Measurements from ENCODE around the gene HTR3E.
A peak's percentile ranks its signal among the peaks of the same experiment; 100 is the strongest.
"Not testable (repeated sequence)": the region's sequence is repeated elsewhere in the genome, so short reads cannot be mapped to it uniquely, and the experiment has no call there.

The HTR3E gene

DNA sequence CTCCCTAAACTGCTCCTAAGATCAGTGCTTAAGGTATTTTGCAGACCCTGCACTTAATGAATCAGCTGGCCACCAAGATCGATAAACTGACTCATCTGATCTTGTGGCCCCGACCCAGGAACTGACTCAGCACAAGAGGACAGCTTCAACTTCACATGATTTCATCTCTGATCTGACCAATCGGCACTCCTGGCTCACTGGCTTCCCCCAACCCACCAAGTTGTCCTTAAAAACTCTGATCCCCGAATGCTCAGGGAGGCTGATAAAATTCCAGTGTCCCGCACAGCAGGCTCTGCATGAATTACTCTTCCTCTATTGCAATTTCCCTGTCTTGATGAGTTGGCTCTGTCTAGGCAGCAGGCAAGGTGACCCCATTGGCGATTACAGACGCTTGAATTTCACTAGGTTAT is 13.5 kb downstream of the HTR3E start:
- peak; percentile 49 for DNase-seq (ENCODE audit: low read depth)

GRCh38 chr3:184116017-184116416 is 19.2 kb downstream of the HTR3E start:
- no peak for DNase-seq (ENCODE audit: low read depth)

GRCh38 chr3:184117636-184118035 is 20.8 kb downstream of the HTR3E start:
- DNase-seq (ENCODE audit: low read depth), result no peak

GRCh38 chr3:184121031-184121430 is 24.2 kb downstream of the HTR3E start:
- DNase-seq (ENCODE audit: low read depth), result not testable (repeated sequence)

DNA sequence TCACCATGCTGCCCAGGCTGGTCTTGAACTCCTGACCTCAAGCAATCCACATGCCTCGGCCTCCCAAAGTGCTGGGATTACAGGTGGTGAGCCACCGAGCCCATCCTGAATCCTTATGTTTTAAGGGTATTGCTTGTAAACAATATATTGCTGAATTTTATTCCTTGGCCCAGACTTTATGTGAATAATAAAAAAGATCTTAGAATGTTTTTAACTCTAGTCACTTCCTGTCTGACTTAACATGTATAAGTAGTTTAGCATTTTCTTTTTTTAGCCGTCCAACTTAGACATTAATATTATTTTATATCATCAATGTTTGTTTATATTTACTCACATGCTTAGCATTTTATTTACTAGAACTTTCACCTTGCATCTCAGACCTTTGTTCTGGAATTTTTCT is 29.1 kb downstream of the HTR3E start:
- peak; percentile 33 for DNase-seq (ENCODE audit: low read depth)

DNA sequence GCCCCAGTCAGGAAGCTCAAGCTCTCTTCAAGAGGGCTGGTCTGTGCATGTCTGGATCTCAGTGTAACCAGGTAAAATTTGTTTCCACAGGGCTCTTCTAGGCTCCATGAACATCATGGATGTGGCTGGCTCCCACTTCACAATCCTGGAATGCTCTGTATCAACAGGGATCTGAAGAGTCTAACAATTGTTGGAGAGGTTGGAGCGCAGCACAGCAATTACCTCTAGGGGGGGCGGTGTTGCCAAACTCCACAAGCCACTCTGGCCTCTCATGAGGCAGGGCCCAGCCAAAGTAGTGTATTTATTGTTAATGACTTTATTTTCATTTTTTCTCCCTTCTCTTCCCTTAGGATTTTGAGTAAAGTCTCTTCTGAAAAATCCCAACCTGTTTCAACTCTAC is 32.1 kb downstream of the HTR3E start:
- DNase-seq (ENCODE audit: low read depth), result peak; percentile 67

- DNase-seq (ENCODE audit: low read depth), result no peak
These were observed 36.1 kb downstream of the HTR3E start for GRCh38 chr3:184132945-184133344.

DNA sequence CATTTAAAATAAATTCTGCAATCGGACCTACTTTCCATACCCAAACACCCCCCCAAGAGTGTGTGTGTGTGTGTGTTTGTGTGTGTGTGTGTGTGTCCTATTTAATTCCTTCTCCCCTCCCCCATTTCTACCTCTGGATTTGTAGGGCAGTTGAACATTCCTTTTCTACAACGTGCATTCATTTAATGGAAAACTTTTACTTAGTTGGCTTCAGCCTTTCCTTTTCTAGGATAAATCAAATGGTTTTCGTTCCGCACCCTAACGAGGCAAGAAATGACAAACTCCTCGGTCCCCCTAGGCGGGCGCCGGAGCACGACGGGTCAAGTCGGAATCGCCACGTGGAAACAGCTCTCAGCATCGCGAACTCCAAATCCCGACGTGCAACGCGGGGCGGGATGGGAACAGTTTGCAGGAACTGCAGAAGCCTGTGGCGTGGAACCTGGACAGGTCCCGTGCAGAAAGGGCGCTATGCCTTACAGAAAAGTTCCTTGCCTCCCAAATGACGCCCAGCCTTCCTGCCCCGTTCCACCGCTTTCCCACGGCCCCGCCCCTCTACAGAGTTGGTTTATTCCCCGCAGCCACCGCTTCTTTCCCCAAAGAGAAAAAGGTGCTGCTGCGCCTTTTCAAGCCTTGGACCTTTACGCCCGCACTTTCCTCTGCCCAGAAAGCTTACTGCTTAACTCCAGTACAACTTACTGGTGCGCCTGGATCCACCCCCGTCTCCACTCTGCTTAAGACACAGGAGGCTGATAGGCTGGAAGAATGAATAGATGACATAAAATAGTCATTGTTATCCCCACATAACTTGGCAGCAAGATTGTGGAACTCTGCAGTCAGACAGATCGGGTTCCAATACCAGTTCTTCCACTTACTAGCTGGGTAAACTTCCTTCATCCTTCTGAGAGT is 37.2 kb downstream of the HTR3E start:
- DNase-seq (ENCODE audit: low read depth), result peak; percentile 87

GRCh38 chr3:184134746-184135148 is 37.9 kb downstream of the HTR3E start:
- no peak for DNase-seq (ENCODE audit: low read depth)

GRCh38 chr3:184135149-184135910 is 38.5 kb downstream of the HTR3E start, which contains the start of gene EIF2B5:
Gene EIF2B5, plus strand, starts transcription at chr3:184135358. Its CDS starts 28 bp downstream, at chr3:184135386.
- DNase-seq (ENCODE audit: low read depth), result peak; percentile 95

DNA sequence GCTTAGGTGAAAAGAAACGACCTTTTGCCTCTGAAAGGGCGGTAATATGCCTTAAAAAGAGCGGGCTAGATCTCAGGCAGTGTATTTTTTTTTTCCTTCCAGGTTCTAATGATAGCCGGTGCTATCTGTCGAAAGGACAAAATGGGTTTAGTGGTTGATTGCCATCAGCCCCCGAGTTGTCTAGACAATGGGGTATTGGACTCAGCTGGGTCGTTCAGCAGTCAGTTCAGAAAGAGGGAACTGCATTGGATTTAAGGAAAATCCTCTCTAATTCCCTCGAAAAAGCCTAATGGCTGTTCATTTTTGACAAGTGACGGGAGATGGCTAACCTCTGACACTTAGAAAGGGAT is 39.0 kb downstream of the HTR3E start:
- no peak for DNase-seq (ENCODE audit: low read depth)

GRCh38 chr3:184140436-184140835 is 43.6 kb downstream of the HTR3E start:
- no peak for DNase-seq (ENCODE audit: low read depth)

DNA sequence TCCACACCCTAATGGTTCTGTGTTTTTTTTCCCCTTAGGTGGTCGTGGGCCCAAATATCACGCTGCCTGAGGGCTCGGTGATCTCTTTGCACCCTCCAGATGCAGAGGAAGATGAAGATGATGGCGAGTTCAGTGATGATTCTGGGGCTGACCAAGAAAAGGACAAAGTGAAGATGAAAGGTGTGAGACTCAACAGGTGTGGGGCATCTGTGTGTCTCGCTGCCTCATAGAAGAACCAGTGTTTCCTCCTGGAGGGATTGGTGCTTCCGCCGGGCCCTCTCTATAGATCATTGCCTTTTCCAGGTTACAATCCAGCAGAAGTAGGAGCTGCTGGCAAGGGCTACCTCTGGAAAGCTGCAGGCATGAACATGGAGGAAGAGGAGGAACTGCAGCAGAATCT is 45.3 kb downstream of the HTR3E start:
- no peak for DNase-seq (ENCODE audit: low read depth)

- DNase-seq (ENCODE audit: low read depth), result no peak
These were observed 46.5 kb downstream of the HTR3E start for GRCh38 chr3:184143327-184143726.

DNA sequence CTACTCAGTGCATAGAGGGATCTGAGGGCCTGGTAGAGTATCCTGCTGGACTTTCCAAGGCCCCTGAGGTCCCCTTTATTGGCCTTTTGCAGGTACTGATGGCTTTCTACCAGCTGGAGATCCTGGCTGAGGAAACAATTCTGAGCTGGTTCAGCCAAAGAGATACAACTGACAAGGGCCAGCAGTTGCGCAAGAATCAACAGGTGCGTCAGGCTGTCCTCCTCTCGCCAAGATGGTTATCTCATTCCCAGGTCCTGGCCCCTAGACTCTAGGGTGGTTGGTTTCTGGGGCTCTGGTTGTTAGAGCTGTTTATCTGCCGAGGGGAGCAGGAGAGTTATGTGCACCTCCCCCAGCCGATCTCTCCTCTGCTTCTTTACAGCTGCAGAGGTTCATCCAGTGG is 47.6 kb downstream of the HTR3E start:
- no peak for DNase-seq (ENCODE audit: low read depth)

- peak; percentile 57 for DNase-seq (ENCODE audit: low read depth)
These were observed 48.3 kb downstream of the HTR3E start for GRCh38 chr3:184145111-184145524.

- no peak for DNase-seq (ENCODE audit: low read depth)
These were observed 48.9 kb downstream of the HTR3E start for GRCh38 chr3:184145751-184146270.

DNA sequence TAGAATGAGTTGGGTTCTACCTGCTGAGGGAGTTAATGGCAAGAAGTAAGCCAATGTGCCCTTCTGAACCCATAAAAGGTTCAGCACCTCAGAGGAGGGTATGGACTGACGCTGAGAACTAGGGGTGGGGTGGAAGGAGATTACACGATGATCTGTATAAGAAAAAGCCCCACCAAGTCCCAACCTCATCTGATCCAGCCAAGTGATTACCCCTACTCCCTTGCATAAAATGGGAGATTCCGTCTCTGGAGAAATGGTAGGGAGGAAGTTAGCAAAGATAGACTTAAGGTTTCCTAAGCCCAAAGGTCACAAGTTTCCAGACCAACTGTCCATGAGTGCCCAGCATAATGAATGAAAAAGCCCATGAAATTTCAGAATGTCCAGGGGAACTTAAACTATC is 51.2 kb downstream of the HTR3E start:
- no peak for DNase-seq (ENCODE audit: low read depth)

DNA sequence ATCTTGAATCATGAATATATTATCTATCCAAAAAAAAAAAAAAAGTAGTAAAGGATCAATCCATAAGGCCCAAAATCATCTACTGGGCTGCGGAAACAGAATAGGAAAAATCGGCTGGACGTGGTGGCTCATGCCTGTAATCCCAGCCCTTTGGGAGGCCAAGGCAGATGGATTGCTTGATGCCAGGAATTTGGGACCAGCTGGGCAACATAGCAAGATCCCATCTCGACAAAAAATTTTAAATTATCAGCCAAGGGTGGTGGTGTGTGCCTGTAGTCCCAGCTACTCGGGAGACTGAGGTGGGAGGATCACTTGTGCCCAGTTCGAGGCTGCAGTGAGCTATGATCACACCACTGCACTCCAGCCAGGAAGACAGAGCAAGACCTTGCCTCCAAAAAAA is 52.3 kb downstream of the HTR3E start:
- DNase-seq (ENCODE audit: low read depth), result no peak

GRCh38 chr3:184149770-184150169 is 52.9 kb downstream of the HTR3E start:
- DNase-seq (ENCODE audit: low read depth), result peak; percentile 55

- peak; percentile 79 for DNase-seq (ENCODE audit: low read depth)
These were observed 58.2 kb downstream of the HTR3E start, which contains the start of gene DVL3 for GRCh38 chr3:184154885-184155643. Gene DVL3, plus strand, starts transcription at chr3:184155377. Its CDS starts 259 bp downstream, at chr3:184155636.

Measured in EH (cell line).